ENCODE measurements around the gene PBXIP1. TPM values are rescaled to one million over a fixed set of nuclear protein-coding genes. Genes with fewer than 3 reads are reported as not detected.

The PBXIP1 gene
- total and polyA plus RNA-seq, 2 of the 13 experiments (the other 11 are each of a cell fraction or from before 2014, with no cell fraction given) = 16.3 to 31.9 TPM

GRCh38 chr1:154944401-154945159 lies 11.3 kb downstream of the PBXIP1 start (continued):
- peak; percentile 89 for TF ChIP-seq ARID5B (CRISPR knock-in tag; IDR thresholded peaks at IDR 0.05)
- TF ChIP-seq ZNF782 (CRISPR knock-in tag; IDR thresholded peaks at IDR 0.05; ENCODE audit: borderline replicate concordance) = peak; percentile 40; the same call in 1 of the 2 replicates
- peak; percentile 53; the same call in 1 of the 2 replicates for TF ChIP-seq ZNF746 (CRISPR knock-in tag; IDR thresholded peaks at IDR 0.05)
- TF ChIP-seq E2F2 (CRISPR knock-in tag; IDR thresholded peaks at IDR 0.05; ENCODE audit: borderline replicate concordance) = 0 out of 2 replicates have a peak, but pooled peaks have one; percentile 24
- 0 out of 2 replicates have a peak, but pooled peaks have one; percentile 83 for TF ChIP-seq MEIS2 (CRISPR knock-in tag; IDR thresholded peaks at IDR 0.05)
- TF ChIP-seq ZNF276 (CRISPR knock-in tag; IDR thresholded peaks at IDR 0.05; ENCODE audit: low read depth) = no peak
- TF ChIP-seq TP53 (CRISPR knock-in tag; conservative IDR thresholded peaks at IDR 0.05) = 0 out of 2 replicates have a peak, but pooled peaks have one; percentile 50
- TF ChIP-seq MTF1 (CRISPR knock-in tag; IDR thresholded peaks at IDR 0.05) = no peak
- TF ChIP-seq ZNF512 (CRISPR knock-in tag; IDR thresholded peaks at IDR 0.05) = no peak
- no peak for TF ChIP-seq SOX6 (IDR thresholded peaks at IDR 0.05)
- TF ChIP-seq SOX6 (CRISPR knock-in tag; IDR thresholded peaks at IDR 0.05) = peak; percentile 78
- TF ChIP-seq DMTF1 (CRISPR knock-in tag; IDR thresholded peaks at IDR 0.05) = no peak
- no peak for TF ChIP-seq NR1H2 (CRISPR knock-in tag; IDR thresholded peaks at IDR 0.05; ENCODE audit: borderline replicate concordance, low read depth)
- no peak for TF ChIP-seq ATF1 (CRISPR knock-in tag; IDR thresholded peaks at IDR 0.05)
- no peak for TF ChIP-seq HNRNPK (IDR thresholded peaks at IDR 0.05; ENCODE audit: low read depth, low read length, poor library complexity, severe bottlenecking)
